T-cell (primary cell): Measurements from ENCODE around the gene PCDHA1. TPM values are rescaled to one million over a fixed set of nuclear protein-coding genes. Genes with fewer than 3 reads are reported as not detected.
A peak's percentile ranks its signal among the peaks of the same experiment; 100 is the strongest.

Experiments
- ATAC-seq, 4 experiments: fragments of 200-7000 bp in 3 of 4; fragments of 150-1000 bp in 1 of 4; cut with Tn5 transposase; replicated peaks in 1 of 4; 1 replicate in 3 of 4; 2 replicates in 1 of 4; pipeline ENCODE4 v1.10.0; 2021; ENCODE audit warnings: moderate library complexity in 3 of 4, mild to moderate bottlenecking in 2 of 4, moderate number of reproducible peaks in 1 of 4
- CTCF ChIA-PET, 2 donors: fragments of 300-600 bp; sonication (Branson Sonifier 250); formaldehyde crosslinking; loops; one replicate each; lab custom pipeline; 2022; ENCODE audit warnings: antibody characterized with exemption in 2 of 2; lab: Charles Lee
- POLR2A ChIA-PET, 2 donors: fragments of 300-600 bp; sonication (Branson Sonifier 250); formaldehyde crosslinking; loops; one replicate each; lab custom pipeline; 2022; ENCODE audit warnings: antibody characterized with exemption in 2 of 2; lab: Charles Lee
- DNase-seq, 35 experiments: peaks; one replicate each; pipeline versions ENCODE4 v3.0.0 to v3.0.0-alpha.2; 2013 to 2023
- H3K27ac ChIP-seq: one replicate; pipeline ENCODE4 v1.5.1; 2013; ENCODE audit warnings: low read length
- H3K27me3 ChIP-seq, 2 experiments: replicated peaks in 1 of 2; 1 replicate in 1 of 2; 2 replicates in 1 of 2; pipeline versions ENCODE4 v1.6.1 to v1.7.0; 2013; ENCODE audit warnings: low read length in 1 of 2, mixed read lengths in 1 of 2; ENCODE audit not compliant: control insufficient read depth in 2 of 2, insufficient read depth in 2 of 2; ENCODE audit errors: extremely low read depth in 1 of 2
- H3K36me3 ChIP-seq, 2 donors: 1 replicate in 1 of 2; 2 replicates in 1 of 2; pipeline versions ENCODE4 v1.6.1 to v1.7.0; 2013; ENCODE audit warnings: low read length in 1 of 2; ENCODE audit not compliant: control insufficient read depth in 2 of 2, insufficient read depth in 1 of 2; ENCODE audit errors: extremely low read depth in 1 of 2
- H3K4me1 ChIP-seq, 2 experiments: 1 replicate in 1 of 2; 2 replicates in 1 of 2; pipeline versions ENCODE4 v1.6.1 to v1.7.0; 2013; ENCODE audit warnings: low read length in 2 of 2, mixed read lengths in 1 of 2; ENCODE audit not compliant: insufficient read depth in 2 of 2, control insufficient read depth in 1 of 2; ENCODE audit errors: extremely low read depth in 1 of 2
- H3K4me3 ChIP-seq, 2 donors: 1 replicate in 1 of 2; 2 replicates in 1 of 2; pipeline versions ENCODE4 v1.5.1 to v1.7.0; 2013; ENCODE audit warnings: mild to moderate bottlenecking in 2 of 2, low read length in 1 of 2, moderate library complexity in 1 of 2; ENCODE audit not compliant: control insufficient read depth in 1 of 2; ENCODE audit errors: extremely low read depth in 1 of 2
- H3K9me3 ChIP-seq: 2 replicates; pipeline ENCODE4 v1.7.0; 2013
- H3K27ac Mint-ChIP-seq, 2 donors: one replicate each; pipeline ENCODE4 v1.8.0; 2020 to 2021; ENCODE audit warnings: mild to moderate bottlenecking in 2 of 2, mixed read lengths in 2 of 2
- H3K27me3 Mint-ChIP-seq, 2 donors: one replicate each; pipeline ENCODE4 v1.8.0; 2021 to 2022; ENCODE audit warnings: mixed read lengths in 2 of 2
- H3K36me3 Mint-ChIP-seq: one replicate; pipeline ENCODE4 v1.8.0; 2021; ENCODE audit warnings: mixed read lengths
- H3K4me1 Mint-ChIP-seq, 3 donors: one replicate each; pipeline ENCODE4 v1.8.0; 2020 to 2022; ENCODE audit warnings: mixed read lengths in 3 of 3, mild to moderate bottlenecking in 1 of 3
- H3K4me3 Mint-ChIP-seq, 3 donors: one replicate each; pipeline ENCODE4 v1.8.0; 2020 to 2022; ENCODE audit warnings: mild to moderate bottlenecking in 3 of 3, mixed read lengths in 3 of 3, moderate library complexity in 3 of 3
- H3K9me3 Mint-ChIP-seq, 3 donors: one replicate each; pipeline ENCODE4 v1.8.0; 2020 to 2022; ENCODE audit warnings: mixed read lengths in 3 of 3
- WGBS: methylation state at CpG from one replicate; pipeline ENCODE4 v1.1.5; 2013; ENCODE audit warnings: missing lambda C conversion rate; ENCODE audit not compliant: insufficient coverage; 5-methylcytosine and 5-hydroxymethylcytosine counted together
- total RNA-seq, 35 experiments: library from RNA in 6 of 35; stranded (reverse) in 6 of 35; fragments of 120-200 nt in 1 of 35; gene quantifications; one replicate each; pipeline versions ENCODE4 v1.2.1 to v1.2.4 and lab custom pipeline; 2013 to 2026

Gene PCDHA1
- total RNA-seq, 5 donors from 2014 or later (not counting 1 experiment from before 2014, with no cell fraction given): not detected

- peaks cover 46 to 48% of the 10 kb centered on the region in 2 donors for H3K27me3 Mint-ChIP-seq
- Histone ChIP-seq H3K4me1 (peaks cover 0 to 18% of the 10 kb centered on the region in 2 experiments), H3K36me3 (no peaks in the 10 kb centered on the region), H3K4me3 (no peak overlapping the region), H3K27ac (no peak overlapping the region), H3K9me3 (no peaks in the 10 kb centered on the region), H3K27me3 (peaks cover 4 to 33% of the 10 kb centered on the region in 2 experiments)
- H3K36me3 Mint-ChIP-seq: no peaks in the 10 kb centered on the region
- H3K4me1 Mint-ChIP-seq: peaks cover 7 to 13% (median 12%) of the 10 kb centered on the region in 3 donors
- H3K4me3 Mint-ChIP-seq: no peak overlapping the region
- ChIA-PET CTCF (no interaction called here), POLR2A (no interaction called here)
- WGBS: no CpG with 5 or more reads among the region's 4 CpGs
- no peak overlapping the region for H3K27ac Mint-ChIP-seq
- no peak for ATAC-seq
- no peak for DNase-seq
- peaks cover 0 to 4% (median 0%) of the 10 kb centered on the region in 3 donors for H3K9me3 Mint-ChIP-seq
These were observed 137.7 kb downstream of the PCDHA1 start for GRCh38 chr5:140923601-140924000.

- H3K4me3 ChIP-seq: peak within 1 kb of the TSS; percentile 7 to 48
- H3K27me3 Mint-ChIP-seq: peaks cover 52 to 62% of the 10 kb centered on the region in 2 donors
- H3K36me3 Mint-ChIP-seq: no peaks in the 10 kb centered on the region
- peak in 3 of 4 experiments; percentile 5 to 16 (median 9) for ATAC-seq
- DNase-seq: no peak
- ChIA-PET POLR2A (no interaction called here), CTCF (no interaction called here)
- 12% methylated on average over 30 of the region's 41 CpGs for WGBS
- peaks cover 4 to 42% of the 10 kb centered on the region in 2 experiments for H3K27me3 ChIP-seq
- no peaks in the 10 kb centered on the region for H3K9me3 ChIP-seq
- peaks cover 0 to 18% of the 10 kb centered on the region in 2 experiments for H3K4me1 ChIP-seq
- H3K36me3 ChIP-seq: no peaks in the 10 kb centered on the region
- no peak within 1 kb of the TSS for H3K27ac Mint-ChIP-seq
- H3K4me3 Mint-ChIP-seq: peak within 1 kb of the TSS; percentile 53 to 70 (median 58)
- no peak within 1 kb of the TSS for H3K27ac ChIP-seq
- peaks cover 0 to 4% (median 0%) of the 10 kb centered on the region in 3 donors for H3K9me3 Mint-ChIP-seq
- peaks cover 7 to 13% (median 12%) of the 10 kb centered on the region in 3 donors for H3K4me1 Mint-ChIP-seq
These were observed 140.0 kb downstream of the PCDHA1 start, which contains the start of gene PCDHAC1 for GRCh38 chr5:140925806-140926442. Gene PCDHAC1 (plus strand): TSS chr5:140926299. CDS start chr5:140926893, 594 bp downstream.

DNA sequence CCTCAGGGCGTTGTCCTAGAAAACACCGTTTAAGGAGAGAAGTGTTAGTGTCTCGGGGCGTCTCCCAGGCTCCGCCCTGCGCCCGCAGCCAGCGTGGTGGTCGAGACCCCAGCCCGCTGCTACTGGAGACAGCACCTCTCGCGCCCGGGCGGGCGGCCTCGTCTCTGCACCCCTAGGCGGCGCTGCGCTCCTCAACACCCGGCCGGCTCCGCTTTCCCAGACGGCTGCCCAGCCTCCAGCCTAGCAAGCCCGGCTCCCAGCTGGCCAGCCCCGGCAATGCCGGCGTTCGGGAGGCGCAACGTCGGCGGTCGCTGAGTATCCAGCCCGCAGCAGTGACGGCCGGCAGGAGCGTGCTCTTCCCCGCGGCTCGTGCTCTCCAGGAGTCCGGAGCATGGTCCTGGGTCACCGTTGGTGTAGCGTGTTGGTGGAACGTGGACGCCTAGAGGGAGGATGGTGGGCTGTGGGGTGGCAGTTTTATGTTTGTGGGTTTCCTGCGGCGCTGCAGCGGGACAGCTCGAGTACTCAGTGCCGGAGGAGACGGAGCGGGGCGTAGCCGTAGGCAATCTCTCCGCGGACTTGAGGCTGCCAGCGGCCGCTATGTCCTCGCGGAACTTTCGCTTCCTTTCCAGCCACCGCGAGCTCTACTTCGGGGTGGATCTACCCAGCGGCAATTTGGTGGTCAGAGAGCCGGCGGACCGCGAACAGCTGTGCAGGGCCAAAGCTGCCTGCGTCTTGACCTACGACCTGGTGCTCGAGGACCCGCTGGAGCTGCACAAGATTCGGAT is 140.7 kb downstream of the PCDHA1 start:
- WGBS: 15% methylated on average over 74 of the region's 74 CpGs
- Histone ChIP-seq H3K27me3 (peaks cover 4 to 42% of the 10 kb centered on the region in 2 experiments), H3K4me1 (peaks cover 0 to 18% of the 10 kb centered on the region in 2 experiments), H3K36me3 (no peaks in the 10 kb centered on the region), H3K9me3 (no peaks in the 10 kb centered on the region), H3K27ac (no peak overlapping the region), H3K4me3 (peak overlapping the region; percentile 7 to 48)
- H3K27me3 Mint-ChIP-seq: peaks cover 52 to 59% of the 10 kb centered on the region in 2 donors
- peaks cover 0 to 4% (median 0%) of the 10 kb centered on the region in 3 donors for H3K9me3 Mint-ChIP-seq
- ATAC-seq (peak in 3 of 4 experiments; percentile 30 to 34 (median 32)), DNase-seq (peak in 4 of 35 experiments; percentile 1 to 21 (median 8))
- ChIA-PET POLR2A (no interaction called here), CTCF (no interaction called here)
- H3K36me3 Mint-ChIP-seq: no peaks in the 10 kb centered on the region
- no peak overlapping the region for H3K27ac Mint-ChIP-seq
- peak overlapping the region; percentile 53 to 70 (median 58) for H3K4me3 Mint-ChIP-seq
- H3K4me1 Mint-ChIP-seq: peaks cover 7 to 13% (median 12%) of the 10 kb centered on the region in 3 donors

DNA sequence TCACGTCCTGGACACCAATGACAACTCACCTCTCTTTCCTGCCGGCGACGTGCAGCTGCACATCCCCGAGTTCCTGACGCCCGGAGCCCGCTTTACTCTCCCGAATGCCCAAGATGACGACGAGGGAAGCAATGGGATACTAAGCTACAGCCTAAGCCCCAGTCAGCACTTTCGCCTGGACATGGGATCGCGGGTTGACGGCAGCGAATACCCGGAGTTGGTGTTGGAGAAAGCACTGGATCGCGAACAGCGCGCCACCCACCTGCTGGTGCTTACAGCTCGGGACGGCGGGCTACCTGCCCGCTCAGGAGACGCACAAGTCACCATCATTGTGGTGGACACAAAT is 141.3 kb downstream of the PCDHA1 start:
- Histone ChIP-seq H3K36me3 (no peaks in the 10 kb centered on the region), H3K27ac (no peak overlapping the region), H3K27me3 (peaks cover 4 to 42% of the 10 kb centered on the region in 2 experiments), H3K4me3 (peak overlapping the region; percentile 7 to 48), H3K9me3 (no peaks in the 10 kb centered on the region), H3K4me1 (peaks cover 0 to 18% of the 10 kb centered on the region in 2 experiments)
- ATAC-seq: no peak
- peaks cover 51 to 57% of the 10 kb centered on the region in 2 donors for H3K27me3 Mint-ChIP-seq
- no peaks in the 10 kb centered on the region for H3K36me3 Mint-ChIP-seq
- POLR2A ChIA-PET: no interaction called here
- H3K4me3 Mint-ChIP-seq: peak overlapping the region; percentile 53 to 70 (median 58)
- no peak for DNase-seq
- 25% methylated on average over 26 of the region's 26 CpGs for WGBS
- peaks cover 7 to 13% (median 12%) of the 10 kb centered on the region in 3 donors for H3K4me1 Mint-ChIP-seq
- no peak overlapping the region for H3K27ac Mint-ChIP-seq
- CTCF ChIA-PET: no interaction called here
- H3K9me3 Mint-ChIP-seq: peaks cover 0 to 4% (median 0%) of the 10 kb centered on the region in 3 donors

DNA sequence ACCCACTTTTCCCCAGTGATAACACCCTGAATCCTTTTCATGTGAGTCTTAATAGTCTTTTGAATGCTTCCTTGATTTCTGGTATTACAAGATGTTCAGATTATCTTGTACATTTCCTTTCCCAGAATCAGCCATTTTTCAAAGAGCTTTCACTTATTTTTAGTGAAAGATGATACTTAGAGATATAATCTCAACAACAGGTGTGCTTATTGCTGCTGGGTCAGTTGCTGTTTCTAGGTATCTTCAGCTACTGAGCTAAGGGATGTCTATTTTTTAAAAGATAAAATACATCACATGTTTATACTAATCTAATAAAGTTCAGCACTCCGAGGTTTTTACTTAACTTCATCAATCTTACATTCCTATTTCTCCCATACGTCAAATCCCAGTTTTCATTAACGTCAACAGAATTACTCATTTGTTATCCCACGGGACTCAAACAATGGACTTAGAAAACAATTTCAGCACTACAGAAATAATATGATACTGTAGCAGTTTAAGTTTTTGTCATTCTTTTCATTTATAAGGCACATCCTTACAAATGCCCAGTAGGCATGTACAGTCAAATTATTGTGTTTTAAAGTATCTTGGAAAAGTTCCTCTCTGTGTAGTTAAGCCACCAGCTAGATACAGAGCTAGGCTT is 149.1 kb downstream of the PCDHA1 start:
- WGBS: 100% methylated on average over 1 of the region's 4 CpGs
- H3K27me3 Mint-ChIP-seq: peaks cover 6 to 12% of the 10 kb centered on the region in 2 donors
- peaks cover 0 to 3% of the 10 kb centered on the region in 2 experiments for H3K27me3 ChIP-seq
- H3K9me3 ChIP-seq: no peaks in the 10 kb centered on the region
- ATAC-seq: no peak
- H3K27ac Mint-ChIP-seq: no peak overlapping the region
- H3K4me1 Mint-ChIP-seq: no peaks in the 10 kb centered on the region
- H3K9me3 Mint-ChIP-seq: no peaks in the 10 kb centered on the region
- H3K36me3 Mint-ChIP-seq: no peaks in the 10 kb centered on the region
- ChIA-PET CTCF (no interaction called here), POLR2A (no interaction called here)
- DNase-seq: no peak
- H3K36me3 ChIP-seq: no peaks in the 10 kb centered on the region
- H3K27ac ChIP-seq: no peak overlapping the region
- H3K4me3 Mint-ChIP-seq: no peak overlapping the region
- no peak overlapping the region for H3K4me3 ChIP-seq
- H3K4me1 ChIP-seq: no peaks in the 10 kb centered on the region

DNA sequence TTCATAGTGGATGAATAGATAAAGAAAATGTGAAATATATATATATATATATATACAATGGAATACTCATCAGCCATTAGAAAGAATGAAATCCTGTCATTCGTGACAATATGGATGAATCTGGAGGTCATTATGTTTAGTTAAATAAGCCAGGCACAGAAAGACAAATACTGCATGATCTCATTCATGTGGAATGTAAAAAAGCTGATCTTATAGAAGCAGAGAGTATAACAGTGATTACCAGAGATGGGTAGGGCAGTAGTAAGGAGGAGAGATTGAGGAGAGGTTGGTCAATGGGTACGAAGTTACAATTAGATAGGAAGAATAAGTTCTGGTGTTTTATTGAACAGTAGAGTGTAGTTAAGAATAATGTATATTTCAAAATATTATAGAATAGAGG is 160.6 kb downstream of the PCDHA1 start:
- Mint-ChIP-seq H3K27ac (no peak overlapping the region), H3K9me3 (peaks cover 8 to 25% (median 19%) of the 10 kb centered on the region in 3 donors), H3K27me3 (peaks cover 0 to 8% of the 10 kb centered on the region in 2 donors), H3K4me3 (no peak overlapping the region), H3K4me1 (no peaks in the 10 kb centered on the region), H3K36me3 (no peaks in the 10 kb centered on the region)
- no peak for DNase-seq
- Histone ChIP-seq H3K4me3 (no peak overlapping the region), H3K27me3 (no peaks in the 10 kb centered on the region), H3K36me3 (no peaks in the 10 kb centered on the region), H3K4me1 (no peaks in the 10 kb centered on the region), H3K27ac (no peak overlapping the region), H3K9me3 (no peaks in the 10 kb centered on the region)
- no CpG with 5 or more reads among the region's 2 CpGs for WGBS
- ChIA-PET CTCF (no interaction called here), POLR2A (no interaction called here)
- ATAC-seq: no peak
